Activated CD8-positive, alpha-beta memory T cell treated with anti-CD3 and anti-CD28 coated beads for 1 hour (primary cell): ENCODE results near the gene C1R.
"Not testable (repeated sequence)": the region's sequence is repeated elsewhere in the genome, so short reads cannot be mapped to it uniquely, and the experiment has no call there.

ENCODE experiments used
- DNase-seq, 2 donors: peaks; one replicate each; pipeline ENCODE4 v3.0.0-alpha.2; 2020; ENCODE audit warnings: low read depth in 1 of 2; ENCODE audit errors: extremely low read depth in 1 of 2

C1R gene

GRCh38 chr12:7039403-7039802, 52.8 kb downstream of the C1R start:
- no peak for DNase-seq

- DNase-seq = no peak
These were observed 53.7 kb downstream of the C1R start for GRCh38 chr12:7038591-7038990.

GRCh38 chr12:7037411-7037810, 54.8 kb downstream of the C1R start:
- not testable (repeated sequence) for DNase-seq

GRCh38 chr12:7035463-7035862, 56.8 kb downstream of the C1R start:
- no peak for DNase-seq

GRCh38 chr12:7034464-7034863, 57.8 kb downstream of the C1R start:
- DNase-seq = no peak

- no peak for DNase-seq
These were observed 59.3 kb downstream of the C1R start for GRCh38 chr12:7032990-7033389.

GRCh38 chr12:7031306-7031705, 60.9 kb downstream of the C1R start:
- DNase-seq = no peak
